LNCaP clone FGC (cell line): ENCODE data around the gene RAP1GDS1.
"Not testable (repeated sequence)": the region's sequence is repeated elsewhere in the genome, so short reads cannot be mapped to it uniquely, and the experiment has no call there.

Experiments
- DNase-seq: peaks from one replicate; pipeline ENCODE4 v3.0.0-alpha.2; 2011; ENCODE audit warnings: low read depth
- H3K4me3 ChIP-seq: 2 replicates; pipeline ENCODE4 v1.5.1; 2011; ENCODE audit warnings: mild to moderate bottlenecking, low read depth, low read length, control low read depth
- TF ChIP-seq, protein P1 (sequence below): IDR thresholded peaks from 2 replicates; pipeline ENCODE4 v1.5.1; 2012; ENCODE audit warnings: mild to moderate bottlenecking; ENCODE audit not compliant: control insufficient read depth, insufficient read depth; ENCODE audit errors: extremely low read depth

RAP1GDS1 gene

DNA sequence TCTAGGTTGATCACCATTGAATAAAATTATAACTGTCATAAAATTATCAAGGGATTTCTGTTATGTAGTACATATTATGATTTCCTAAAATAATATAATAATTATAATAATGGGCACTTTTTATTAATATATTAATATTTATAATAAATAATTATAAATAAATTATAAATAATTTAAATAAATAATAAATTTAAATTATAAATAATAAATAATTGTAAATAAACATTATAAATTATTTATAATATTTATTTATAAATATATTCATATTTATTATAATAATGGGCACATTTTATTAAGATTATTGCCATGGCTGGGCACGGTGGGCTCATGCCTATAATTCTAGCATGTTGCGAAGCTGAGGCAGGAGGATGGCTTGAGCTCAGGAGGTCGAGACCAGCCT, 24.5 kb downstream of the RAP1GDS1 start:
- no peak overlapping the region for H3K4me3 ChIP-seq
- DNase-seq = no peak
- TF ChIP-seq, protein P1, sequence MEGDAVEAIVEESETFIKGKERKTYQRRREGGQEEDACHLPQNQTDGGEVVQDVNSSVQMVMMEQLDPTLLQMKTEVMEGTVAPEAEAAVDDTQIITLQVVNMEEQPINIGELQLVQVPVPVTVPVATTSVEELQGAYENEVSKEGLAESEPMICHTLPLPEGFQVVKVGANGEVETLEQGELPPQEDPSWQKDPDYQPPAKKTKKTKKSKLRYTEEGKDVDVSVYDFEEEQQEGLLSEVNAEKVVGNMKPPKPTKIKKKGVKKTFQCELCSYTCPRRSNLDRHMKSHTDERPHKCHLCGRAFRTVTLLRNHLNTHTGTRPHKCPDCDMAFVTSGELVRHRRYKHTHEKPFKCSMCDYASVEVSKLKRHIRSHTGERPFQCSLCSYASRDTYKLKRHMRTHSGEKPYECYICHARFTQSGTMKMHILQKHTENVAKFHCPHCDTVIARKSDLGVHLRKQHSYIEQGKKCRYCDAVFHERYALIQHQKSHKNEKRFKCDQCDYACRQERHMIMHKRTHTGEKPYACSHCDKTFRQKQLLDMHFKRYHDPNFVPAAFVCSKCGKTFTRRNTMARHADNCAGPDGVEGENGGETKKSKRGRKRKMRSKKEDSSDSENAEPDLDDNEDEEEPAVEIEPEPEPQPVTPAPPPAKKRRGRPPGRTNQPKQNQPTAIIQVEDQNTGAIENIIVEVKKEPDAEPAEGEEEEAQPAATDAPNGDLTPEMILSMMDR = no peak

DNA sequence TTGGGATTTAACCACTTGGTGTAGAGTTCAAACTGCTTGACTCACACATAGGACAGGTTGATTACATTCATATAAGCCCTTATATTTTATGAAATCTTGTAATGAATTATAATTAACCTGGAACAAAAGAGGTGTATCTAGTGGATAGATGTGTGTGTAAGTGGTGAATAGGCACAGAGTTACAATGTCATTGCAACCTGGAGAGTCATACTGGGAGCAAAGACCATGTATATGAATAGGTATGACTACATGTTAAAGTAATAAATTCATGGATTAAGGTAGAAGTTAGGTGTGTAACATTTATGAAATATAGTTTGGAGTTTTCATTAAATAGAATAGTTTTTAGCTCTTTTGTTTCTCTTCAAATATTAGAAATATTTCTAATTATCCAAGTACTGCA, 26.1 kb downstream of the RAP1GDS1 start:
- TF ChIP-seq, protein P1 = no peak
- DNase-seq = no peak

DNA sequence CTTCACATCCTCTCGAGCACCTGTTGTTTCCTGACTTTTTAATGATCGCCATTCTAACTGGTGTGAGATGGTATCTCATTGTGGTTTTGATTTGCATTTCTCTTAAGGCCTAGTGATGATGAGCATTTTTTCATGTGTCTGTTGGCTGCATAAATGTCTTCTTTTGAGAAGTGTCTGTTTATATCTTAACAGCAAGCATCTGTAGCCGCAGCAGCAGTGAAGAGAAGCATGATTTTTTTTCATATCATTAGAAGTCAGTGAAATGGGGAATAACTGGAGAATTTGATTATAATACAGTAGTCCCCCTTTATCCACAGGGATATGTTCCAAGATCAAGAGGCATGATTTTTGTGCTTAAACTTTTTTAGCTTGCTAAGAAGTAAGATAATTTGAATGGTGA, 27.5 kb downstream of the RAP1GDS1 start:
- DNase-seq, H3K4me3 ChIP-seq: not testable (repeated sequence)

More for the DNA sequence above, 26.1 kb downstream of the RAP1GDS1 start:
- no peak overlapping the region for H3K4me3 ChIP-seq

DNA sequence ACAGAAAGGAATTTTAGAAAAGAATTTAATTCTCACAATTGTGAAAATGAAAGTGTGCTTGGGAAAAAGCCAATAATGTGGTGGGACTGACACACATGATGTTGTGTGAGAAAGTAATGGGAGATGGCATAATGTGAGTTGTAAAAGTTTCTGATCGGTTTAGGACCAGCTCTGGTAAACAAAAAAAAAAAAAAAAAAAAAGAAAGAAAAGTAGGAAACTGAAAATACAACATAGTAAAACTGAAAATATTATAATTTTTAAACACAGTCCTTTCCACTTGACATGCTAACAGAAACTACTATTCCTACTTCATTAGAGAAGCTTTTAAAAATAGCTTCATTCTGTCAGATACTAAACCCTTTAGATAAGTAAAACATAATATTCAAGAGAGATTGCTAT, 28.2 kb downstream of the RAP1GDS1 start:
- DNase-seq = no peak
- TF ChIP-seq, protein P1 = no peak
- no peak overlapping the region for H3K4me3 ChIP-seq

DNA sequence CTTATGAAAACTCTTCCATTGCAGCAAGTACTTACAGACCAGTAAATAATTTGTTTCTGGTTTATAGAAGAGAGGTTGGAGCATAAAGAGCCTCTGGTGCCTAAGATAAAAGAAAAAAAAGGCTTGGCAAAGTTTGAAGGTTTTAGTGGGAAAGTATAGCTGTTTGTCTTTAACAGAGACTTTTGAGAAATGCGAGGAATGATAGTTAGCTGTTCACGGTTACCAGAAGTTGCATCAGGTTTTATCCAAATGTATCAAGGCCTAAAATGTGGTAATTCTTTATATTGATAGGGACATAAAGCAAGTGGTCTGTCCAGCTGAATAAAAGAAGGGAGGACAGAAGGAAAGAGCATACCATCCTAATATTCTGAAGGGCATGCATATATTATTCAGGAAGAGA, 29.3 kb downstream of the RAP1GDS1 start:
- TF ChIP-seq, protein P1 = no peak
- H3K4me3 ChIP-seq = no peak overlapping the region
- DNase-seq = no peak

DNA sequence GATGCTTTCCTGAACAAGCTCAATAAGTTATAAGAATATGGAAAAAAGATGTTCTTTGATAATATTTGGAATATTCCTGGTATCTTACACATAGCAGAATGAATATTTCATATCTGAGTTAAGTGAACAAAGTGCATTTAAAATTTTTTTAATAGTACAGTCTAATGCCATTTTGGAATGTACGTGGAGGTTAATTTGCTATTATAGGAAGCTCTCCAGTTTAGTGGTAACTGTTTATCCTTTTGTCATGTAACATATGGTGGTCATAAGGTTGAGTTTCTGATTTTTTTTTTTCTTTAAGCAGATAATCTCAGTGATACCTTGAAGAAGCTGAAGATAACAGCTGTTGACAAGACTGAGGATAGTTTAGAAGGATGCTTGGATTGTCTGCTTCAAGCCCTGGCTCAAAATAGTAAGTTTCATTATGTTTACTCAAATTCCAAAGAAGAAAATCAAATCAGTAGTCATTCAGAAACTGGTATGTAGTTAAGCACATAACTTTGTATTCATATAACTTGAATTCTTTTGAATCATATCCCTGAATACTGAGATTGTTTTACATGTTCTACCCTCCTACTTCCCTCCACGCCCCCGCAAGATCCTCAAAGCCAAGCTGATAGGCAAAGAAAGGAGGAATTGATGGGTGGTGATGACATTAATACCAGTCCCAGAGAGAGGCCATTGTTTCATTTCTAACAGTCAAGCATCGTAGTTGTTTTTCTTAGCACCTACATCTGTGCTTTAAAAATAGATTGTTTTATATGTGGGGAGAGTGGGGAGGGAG, 32.1 kb downstream of the RAP1GDS1 start:
- H3K4me3 ChIP-seq = no peak overlapping the region
- no peak for DNase-seq
- TF ChIP-seq, protein P1 = no peak

DNA sequence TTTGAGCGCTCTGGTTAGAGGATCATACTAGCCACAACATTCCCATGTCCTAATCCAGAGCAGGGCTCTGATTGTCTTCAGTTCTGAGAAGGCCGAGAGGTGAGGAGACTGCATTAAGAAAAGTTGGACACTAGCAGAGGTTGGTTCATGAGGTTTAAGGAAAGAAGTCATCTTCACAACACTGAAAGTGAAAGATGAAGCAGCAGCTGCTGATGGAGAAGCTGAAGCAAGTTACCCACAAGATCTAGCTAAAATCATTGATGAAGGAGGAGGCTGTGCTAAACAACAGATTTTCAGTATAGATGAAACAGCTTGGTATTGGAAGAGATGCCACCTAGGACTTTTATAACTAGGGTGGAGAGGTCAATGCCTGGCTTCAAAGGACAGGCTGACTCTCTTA, 36.8 kb downstream of the RAP1GDS1 start:
- DNase-seq = no peak
- TF ChIP-seq, protein P1 = no peak
- no peak overlapping the region for H3K4me3 ChIP-seq
